Endothelial cell of umbilical vein (primary cell): Measurements from ENCODE around the gene EXOC6B. TPM values are rescaled to one million over a fixed set of nuclear protein-coding genes. Genes with fewer than 3 reads are reported as not detected.

Experiments used
- BruUV-seq: library from RNA; stranded (reverse); fragments of 400-500 nt; replicated peaks from 2 replicates; lab custom pipeline; 2021; lab: Mats Ljungman, UMichigan
- CTCF ChIA-PET: fragments of 300-600, 350-600 bp; sonication (Branson Sonifier 250); formaldehyde crosslinking; loops from one replicate; lab custom pipeline; 2021; ENCODE audit warnings: antibody characterized with exemption, inconsistent platforms; lab: Charles Lee
- POLR2A ChIA-PET: fragments of 300-600, 350-600 bp; sonication (Branson Sonifier 250); formaldehyde crosslinking; loops from one replicate; lab custom pipeline; 2021; ENCODE audit warnings: antibody characterized with exemption, inconsistent platforms; lab: Charles Lee
- DNase-seq: peaks from one replicate; pipeline ENCODE4 v3.0.0-alpha.2; 2011; ENCODE audit warnings: low read depth, low spot score
- FAIRE-seq: peaks from 2 replicates; lab custom pipeline; 2011; peaks lifted over from hg19 to GRCh38; lab: Jason Lieb, UNC
- H2AFZ ChIP-seq: 2 replicates; pipeline ENCODE4 v1.6.0; 2012; ENCODE audit warnings: low read depth, low read length, control low read depth, inconsistent platforms
- H3K27ac ChIP-seq: 2 replicates; pipeline ENCODE4 v1.5.1; 2011; ENCODE audit warnings: low read depth, mild to moderate bottlenecking, control low read depth, low read length, moderate library complexity; ENCODE audit not compliant: insufficient read depth
- H3K27me3 ChIP-seq, 2 experiments: 2 replicates each; pipeline versions ENCODE4 v1.6.0 to v1.6.1; 2011; ENCODE audit warnings: low read length in 2 of 2, mixed read lengths in 1 of 2; ENCODE audit not compliant: control insufficient read depth in 2 of 2, insufficient read depth in 2 of 2
- H3K36me3 ChIP-seq, 2 experiments: 2 replicates in 1 of 2; 3 replicates in 1 of 2; pipeline ENCODE4 v1.5.1; 2011; ENCODE audit warnings: low read length in 2 of 2, mild to moderate bottlenecking in 1 of 2, moderate library complexity in 1 of 2; ENCODE audit not compliant: control insufficient read depth in 2 of 2, insufficient read depth in 2 of 2; ENCODE audit errors: extremely low read depth in 1 of 2
- H3K4me1 ChIP-seq: 3 replicates; pipeline ENCODE4 v1.5.1; 2011; ENCODE audit warnings: mild to moderate bottlenecking, low read length; ENCODE audit not compliant: control insufficient read depth, insufficient read depth; ENCODE audit errors: extremely low read depth
- H3K4me2 ChIP-seq: 2 replicates; pipeline ENCODE4 v1.6.1; 2011; ENCODE audit warnings: low read length, control low read depth, mixed read lengths; ENCODE audit not compliant: insufficient read depth
- H3K4me3 ChIP-seq, 3 experiments: fragments of 200-600 bp in 1 of 3; sonication (generic), shearing (Covaris generic) in 1 of 3; replicated peaks in 1 of 3; 2 replicates each; pipeline ENCODE4 v1.5.1; 2011 to 2016; ENCODE audit warnings: control low read depth in 3 of 3, low read length in 3 of 3, mild to moderate bottlenecking in 2 of 3, inconsistent platforms in 1 of 3, low read depth in 1 of 3, moderate library complexity in 1 of 3; ENCODE audit not compliant: insufficient read depth in 1 of 3
- H3K79me2 ChIP-seq: 2 replicates; pipeline ENCODE4 v1.6.0; 2012; ENCODE audit warnings: low read length, inconsistent platforms; ENCODE audit not compliant: control insufficient read depth, insufficient read depth
- H3K9ac ChIP-seq: replicated peaks from 2 replicates; pipeline ENCODE3; 2011; ENCODE audit warnings: low read length, control low read depth; ENCODE audit not compliant: insufficient read depth; ENCODE audit errors: extremely low read depth
- H3K9me1 ChIP-seq: replicated peaks from 3 replicates; pipeline ENCODE4 v1.6.0; 2011; ENCODE audit warnings: mild to moderate bottlenecking, low read length; ENCODE audit not compliant: control insufficient read depth, insufficient read depth; ENCODE audit errors: extremely low read depth
- H3K9me3 ChIP-seq: replicated peaks from 2 replicates; pipeline ENCODE4 v1.5.1; 2012; ENCODE audit warnings: low read length, inconsistent platforms; ENCODE audit not compliant: control insufficient read depth, insufficient read depth
- H4K20me1 ChIP-seq: replicated peaks from 2 replicates; pipeline ENCODE3; 2011; ENCODE audit warnings: mild to moderate bottlenecking, low read length; ENCODE audit not compliant: control insufficient read depth, insufficient read depth; ENCODE audit errors: extremely low read depth
- CTCF ChIP-seq, 2 donors: IDR thresholded peaks; 1 replicate in 1 of 2; 2 replicates in 1 of 2; pipeline ENCODE4 v1.5.1; 2011; ENCODE audit warnings: low read length in 2 of 2, mild to moderate bottlenecking in 2 of 2, moderate library complexity in 2 of 2, control low read depth in 1 of 2, inconsistent platforms in 1 of 2, low read depth in 1 of 2; ENCODE audit not compliant: insufficient read depth in 1 of 2; ENCODE audit errors: extremely low read depth in 1 of 2
- EZH2 ChIP-seq: IDR thresholded peaks from 2 replicates; pipeline ENCODE4 v1.6.1; 2012; ENCODE audit warnings: borderline replicate concordance, low read depth, mild to moderate bottlenecking, moderate library complexity, low read length, inconsistent platforms; ENCODE audit not compliant: severe bottlenecking
- FOS ChIP-seq: IDR thresholded peaks from 2 replicates; pipeline ENCODE4 v1.6.1; 2011; ENCODE audit warnings: mild to moderate bottlenecking, low read length, moderate library complexity, borderline replicate concordance; ENCODE audit not compliant: insufficient read depth
- GATA2 ChIP-seq: IDR thresholded peaks from 2 replicates; pipeline ENCODE4 v1.7.0; 2011; ENCODE audit warnings: low read depth, mild to moderate bottlenecking, moderate library complexity, mixed read lengths, low read length; ENCODE audit not compliant: insufficient read length, insufficient read depth
- JUN ChIP-seq: IDR thresholded peaks from 2 replicates; pipeline ENCODE4 v1.6.1; 2011; ENCODE audit warnings: borderline replicate concordance, low read depth; ENCODE audit not compliant: insufficient read length, insufficient read depth
- MAX ChIP-seq: IDR thresholded peaks from 2 replicates; pipeline ENCODE4 v1.6.1; 2011; ENCODE audit not compliant: insufficient read depth, insufficient read length
- MYC ChIP-seq: IDR thresholded peaks from one replicate; pipeline ENCODE4 v1.6.1; 2011; ENCODE audit warnings: mild to moderate bottlenecking, low read depth, low read length
- POLR2A ChIP-seq: IDR thresholded peaks from 2 replicates; pipeline ENCODE4 v1.6.1; 2012; ENCODE audit warnings: low read depth, mild to moderate bottlenecking, control low read depth, low read length
- POLR2AphosphoS5 ChIP-seq: IDR thresholded peaks from 2 replicates; pipeline ENCODE4 v1.6.1; 2012; ENCODE audit warnings: low read depth, mild to moderate bottlenecking, control low read depth, low read length, moderate library complexity; ENCODE audit not compliant: insufficient read depth
- dilution Hi-C: fragments of 300-500 bp; cut with MboI; formaldehyde crosslinking; loops from one replicate; pipeline ENCODE4 v1.15.0; 2019; ENCODE audit warnings: low sequenced_read_pairs; ENCODE audit not compliant: extremely low pct_ligation_motif_present
- intact Hi-C: fragments of 100-400 bp; cut with micrococcal nuclease; formaldehyde crosslinking; loops from one replicate; pipeline ENCODE4 v1.10.0; 2022
- polyA plus RNA-seq, 4 experiments: library from polyadenylated mRNA; depleted of rRNA in 3 of 4; stranded (reverse) in 3 of 4; unstranded in 1 of 4; fragments of >200 nt; gene quantifications; 2 replicates each; pipeline versions ENCODE4 v1.2.1 to v1.2.3, GENCODE V29; 2011 to 2012; ENCODE audit warnings: missing spikeins in 1 of 4
- total RNA-seq: library from RNA; stranded (reverse); gene quantifications from 2 replicates; pipeline ENCODE4 v1.2.3, GENCODE V29; 2021

The EXOC6B gene
- total and polyA plus RNA-seq, 2 donors (not counting 3 experiments of a cell fraction or from before 2014, with no cell fraction given), result 10.8 to 34.8 TPM

GRCh38 chr2:72341639-72342038 lies 484.2 kb downstream of the EXOC6B start:
- POLR2A ChIA-PET, result no interaction called here
- dilution Hi-C loops, result no loop called here
- intact Hi-C loops, result no loop called here

More at GRCh38 chr2:72341639-72342038, 484.2 kb downstream of the EXOC6B start:
- CTCF ChIA-PET, result no interaction called here
- DNase-seq, result no peak
- Histone ChIP-seq H3K4me2 (no peak overlapping the region), H3K4me1 (no peaks in the 10 kb centered on the region), H3K9ac (no peak overlapping the region), H4K20me1 (no peaks in the 10 kb centered on the region), H3K4me3 (no peak overlapping the region), H3K27me3 (no peaks in the 10 kb centered on the region), H3K27ac (no peak overlapping the region), H3K36me3 (no peaks in the 10 kb centered on the region), H2AFZ (no peak overlapping the region), H3K9me3 (no peaks in the 10 kb centered on the region), H3K9me1 (no peaks in the 10 kb centered on the region), H3K79me2 (no peaks in the 10 kb centered on the region)
- TF ChIP-seq JUN (no peak), POLR2AphosphoS5 (no peak), MAX (no peak), CTCF (IDR thresholded peaks at IDR 0.05; ENCODE audit: extremely low read depth in 1 of 2, insufficient read depth in 1 of 2, low read depth in 1 of 2, low read length in 2 of 2) (no peak), MYC (no peak), POLR2A (no peak), GATA2 (no peak), FOS (no peak), EZH2 (no peak)
- no peak for FAIRE-seq
- no TSS peak for BruUV-seq
